ENCODE data around the gene TRAPPC3L.

DNA sequence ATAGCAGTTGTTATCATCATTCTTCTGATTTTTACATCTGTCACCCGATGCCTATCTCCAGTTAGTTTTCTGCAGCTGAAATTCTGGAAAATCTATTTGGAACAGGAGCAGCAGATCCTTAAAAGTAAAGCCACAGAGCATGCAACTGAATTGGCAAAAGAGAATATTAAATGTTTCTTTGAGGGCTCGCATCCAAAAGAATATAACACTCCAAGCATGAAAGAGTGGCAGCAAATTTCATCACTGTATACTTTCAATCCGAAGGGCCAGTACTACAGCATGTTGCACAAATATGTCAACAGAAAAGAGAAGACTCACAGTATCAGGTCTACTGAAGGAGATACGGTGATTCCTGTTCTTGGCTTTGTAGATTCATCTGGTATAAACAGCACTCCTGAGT lies 82.2 kb downstream of the TRAPPC3L start:
- no peak for TF ChIP-seq JUNB (CRISPR knock-in tag; IDR thresholded peaks at IDR 0.05; ENCODE audit: borderline replicate concordance)
- TF ChIP-seq CENPT (CRISPR knock-in tag; IDR thresholded peaks at IDR 0.05; ENCODE audit: low read depth), result no peak
- TF ChIP-seq, protein P1, sequence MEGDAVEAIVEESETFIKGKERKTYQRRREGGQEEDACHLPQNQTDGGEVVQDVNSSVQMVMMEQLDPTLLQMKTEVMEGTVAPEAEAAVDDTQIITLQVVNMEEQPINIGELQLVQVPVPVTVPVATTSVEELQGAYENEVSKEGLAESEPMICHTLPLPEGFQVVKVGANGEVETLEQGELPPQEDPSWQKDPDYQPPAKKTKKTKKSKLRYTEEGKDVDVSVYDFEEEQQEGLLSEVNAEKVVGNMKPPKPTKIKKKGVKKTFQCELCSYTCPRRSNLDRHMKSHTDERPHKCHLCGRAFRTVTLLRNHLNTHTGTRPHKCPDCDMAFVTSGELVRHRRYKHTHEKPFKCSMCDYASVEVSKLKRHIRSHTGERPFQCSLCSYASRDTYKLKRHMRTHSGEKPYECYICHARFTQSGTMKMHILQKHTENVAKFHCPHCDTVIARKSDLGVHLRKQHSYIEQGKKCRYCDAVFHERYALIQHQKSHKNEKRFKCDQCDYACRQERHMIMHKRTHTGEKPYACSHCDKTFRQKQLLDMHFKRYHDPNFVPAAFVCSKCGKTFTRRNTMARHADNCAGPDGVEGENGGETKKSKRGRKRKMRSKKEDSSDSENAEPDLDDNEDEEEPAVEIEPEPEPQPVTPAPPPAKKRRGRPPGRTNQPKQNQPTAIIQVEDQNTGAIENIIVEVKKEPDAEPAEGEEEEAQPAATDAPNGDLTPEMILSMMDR (CRISPR knock-in tag; IDR thresholded peaks at IDR 0.05), result no peak
- TF ChIP-seq EZH2 (conservative IDR thresholded peaks at IDR 0.05; ENCODE audit: low read depth, low read length), result no peak
- TF ChIP-seq, protein P2, sequence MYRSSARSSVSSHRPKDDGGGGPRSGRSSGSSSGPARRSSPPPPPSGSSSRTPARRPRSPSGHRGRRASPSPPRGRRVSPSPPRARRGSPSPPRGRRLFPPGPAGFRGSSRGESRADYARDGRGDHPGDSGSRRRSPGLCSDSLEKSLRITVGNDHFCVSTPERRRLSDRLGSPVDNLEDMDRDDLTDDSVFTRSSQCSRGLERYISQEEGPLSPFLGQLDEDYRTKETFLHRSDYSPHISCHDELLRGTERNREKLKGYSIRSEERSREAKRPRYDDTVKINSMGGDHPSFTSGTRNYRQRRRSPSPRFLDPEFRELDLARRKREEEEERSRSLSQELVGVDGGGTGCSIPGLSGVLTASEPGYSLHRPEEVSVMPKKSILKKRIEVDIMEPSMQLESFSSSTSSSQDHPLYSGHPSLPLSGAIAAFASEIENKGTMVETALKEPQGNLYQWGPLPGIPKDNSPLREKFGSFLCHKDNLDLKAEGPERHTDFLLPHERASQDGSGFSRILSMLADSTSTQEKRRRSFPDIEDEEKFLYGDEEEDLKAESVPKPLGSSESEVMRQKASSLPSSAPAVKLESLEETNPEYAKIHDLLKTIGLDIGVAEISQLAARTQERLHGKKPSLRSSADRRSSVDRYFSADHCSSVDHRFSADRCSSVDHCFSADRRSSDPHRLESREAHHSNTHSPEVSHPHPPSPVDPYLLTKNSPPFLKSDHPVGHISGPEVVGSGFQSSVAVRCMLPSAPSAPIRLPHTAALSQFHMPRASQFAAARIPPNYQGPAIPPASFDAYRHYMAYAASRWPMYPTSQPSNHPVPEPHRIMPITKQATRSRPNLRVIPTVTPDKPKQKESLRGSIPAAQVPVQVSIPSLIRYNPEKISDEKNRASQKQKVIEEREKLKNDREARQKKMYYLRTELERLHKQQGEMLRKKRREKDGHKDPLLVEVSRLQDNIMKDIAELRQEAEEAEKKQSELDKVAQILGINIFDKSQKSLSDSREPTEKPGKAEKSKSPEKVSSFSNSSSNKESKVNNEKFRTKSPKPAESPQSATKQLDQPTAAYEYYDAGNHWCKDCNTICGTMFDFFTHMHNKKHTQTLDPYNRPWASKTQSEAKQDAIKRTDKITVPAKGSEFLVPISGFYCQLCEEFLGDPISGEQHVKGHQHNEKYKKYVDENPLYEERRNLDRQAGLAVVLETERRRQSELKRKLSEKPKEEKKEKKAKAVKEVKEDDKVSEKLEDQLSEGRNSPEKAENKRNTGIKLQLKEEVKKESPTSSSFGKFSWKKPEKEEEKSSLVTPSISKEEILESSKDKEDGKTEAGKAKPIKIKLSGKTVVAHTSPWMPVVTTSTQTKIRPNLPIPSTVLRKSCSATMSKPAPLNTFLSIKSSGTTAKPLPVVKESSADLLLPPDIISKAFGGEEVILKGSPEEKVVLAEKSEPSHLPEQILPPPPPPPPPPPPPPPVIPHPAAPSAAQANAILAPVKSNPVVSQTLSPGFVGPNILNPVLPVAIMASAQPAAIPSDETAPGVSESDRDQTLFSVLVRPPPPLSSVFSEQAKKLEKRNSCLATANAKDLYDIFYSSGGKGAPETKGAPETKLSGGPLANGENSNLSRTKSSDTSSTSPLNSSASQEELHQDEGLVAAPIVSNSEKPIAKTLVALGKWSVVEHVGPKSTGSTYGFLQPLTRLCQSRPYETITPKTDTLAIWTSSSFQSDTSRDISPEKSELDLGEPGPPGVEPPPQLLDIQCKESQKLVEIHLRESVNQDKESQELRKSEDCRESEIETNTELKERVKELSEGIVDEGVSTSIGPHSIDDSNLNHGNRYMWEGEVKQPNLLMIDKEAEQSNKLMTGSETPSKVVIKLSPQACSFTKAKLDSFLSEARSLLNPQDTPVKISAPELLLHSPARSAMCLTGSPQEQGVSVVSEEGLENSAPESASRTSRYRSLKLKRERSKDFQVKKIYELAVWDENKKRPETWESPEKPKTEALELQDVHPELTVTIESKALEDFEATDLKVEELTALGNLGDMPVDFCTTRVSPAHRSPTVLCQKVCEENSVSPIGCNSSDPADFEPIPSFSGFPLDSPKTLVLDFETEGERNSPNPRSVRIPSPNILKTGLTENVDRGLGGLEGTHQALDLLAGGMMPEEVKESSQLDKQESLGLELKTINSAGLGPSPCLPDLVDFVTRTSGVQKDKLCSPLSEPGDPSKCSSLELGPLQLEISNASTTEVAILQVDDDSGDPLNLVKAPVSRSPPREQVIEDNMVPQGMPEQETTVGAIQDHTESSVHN (CRISPR knock-in tag; IDR thresholded peaks at IDR 0.05), result no peak
- TF ChIP-seq, protein P3, sequence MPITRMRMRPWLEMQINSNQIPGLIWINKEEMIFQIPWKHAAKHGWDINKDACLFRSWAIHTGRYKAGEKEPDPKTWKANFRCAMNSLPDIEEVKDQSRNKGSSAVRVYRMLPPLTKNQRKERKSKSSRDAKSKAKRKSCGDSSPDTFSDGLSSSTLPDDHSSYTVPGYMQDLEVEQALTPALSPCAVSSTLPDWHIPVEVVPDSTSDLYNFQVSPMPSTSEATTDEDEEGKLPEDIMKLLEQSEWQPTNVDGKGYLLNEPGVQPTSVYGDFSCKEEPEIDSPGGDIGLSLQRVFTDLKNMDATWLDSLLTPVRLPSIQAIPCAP (CRISPR knock-in tag; IDR thresholded peaks at IDR 0.05; ENCODE audit: low read depth), result no peak
- TF ChIP-seq, protein P4, sequence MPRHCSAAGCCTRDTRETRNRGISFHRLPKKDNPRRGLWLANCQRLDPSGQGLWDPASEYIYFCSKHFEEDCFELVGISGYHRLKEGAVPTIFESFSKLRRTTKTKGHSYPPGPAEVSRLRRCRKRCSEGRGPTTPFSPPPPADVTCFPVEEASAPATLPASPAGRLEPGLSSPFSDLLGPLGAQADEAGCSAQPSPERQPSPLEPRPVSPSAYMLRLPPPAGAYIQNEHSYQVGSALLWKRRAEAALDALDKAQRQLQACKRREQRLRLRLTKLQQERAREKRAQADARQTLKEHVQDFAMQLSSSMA (CRISPR knock-in tag; IDR thresholded peaks at IDR 0.05), result no peak
- no peak for TF ChIP-seq MXI1 (IDR thresholded peaks at IDR 0.05; ENCODE audit: borderline replicate concordance, low read depth, low read length)
- TF ChIP-seq FOXK2 (IDR thresholded peaks at IDR 0.05), result no peak
- no peak for TF ChIP-seq POLR2AphosphoS5 (IDR thresholded peaks at IDR 0.05; ENCODE audit: low read depth, low read length)
- no peak for TF ChIP-seq HMGA1 (CRISPR knock-in tag; conservative IDR thresholded peaks at IDR 0.05)
- TF ChIP-seq ZNF549 (CRISPR knock-in tag; IDR thresholded peaks at IDR 0.05), result no peak

All from HepG2 (cell line).